Skin of body (tissue), 2 donors: ENCODE measurements around the gene LARP4B. TPM values are rescaled to one million over a fixed set of nuclear protein-coding genes. Genes with fewer than 3 reads are reported as not detected.
"Not testable (repeated sequence)": the region's sequence is repeated elsewhere in the genome, so short reads cannot be mapped to it uniquely, and the experiment has no call there.

Experiments
- DNase-seq: peaks from one replicate; lab custom pipeline; 2025; lab: John Stamatoyannopoulos, UW
- total RNA-seq: library from RNA; depleted of rRNA; stranded (reverse); fragments of >200 nt; gene quantifications from one replicate; pipeline ENCODE4 v1.2.3, GENCODE V29; 2014

The LARP4B gene
- total RNA-seq, 1 donor from 2014 or later, result 36.5 TPM

DNA sequence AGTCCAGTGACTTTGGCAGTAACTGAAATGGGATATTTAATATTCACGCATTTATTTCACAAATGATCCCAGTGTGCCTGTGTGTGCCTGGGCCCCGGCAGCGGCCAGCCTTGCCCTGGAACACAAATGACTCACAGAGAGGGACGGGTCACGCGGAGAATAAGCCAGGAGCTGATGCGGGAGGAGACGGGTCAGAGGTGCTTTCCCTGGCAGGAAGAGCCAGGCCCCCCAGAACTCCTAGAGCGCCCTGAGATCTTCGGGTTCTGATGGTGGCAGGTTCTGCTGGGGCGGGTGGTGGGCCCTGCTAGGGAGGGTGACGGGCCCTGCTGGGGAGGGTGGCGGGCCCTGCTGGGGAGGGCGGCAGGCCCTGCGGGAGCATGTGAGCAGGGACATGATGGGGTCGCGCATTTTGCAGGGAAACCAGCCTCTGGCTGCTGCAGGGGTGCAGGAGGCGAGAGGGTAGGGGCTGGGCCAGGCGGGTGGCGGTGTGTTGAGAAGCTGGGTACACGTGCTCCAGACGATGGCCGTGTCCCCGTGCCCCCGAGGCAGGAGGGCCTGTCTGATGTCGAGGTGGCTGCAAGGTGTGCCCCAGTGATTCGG lies 157.8 kb downstream of the LARP4B start:
- no peak for DNase-seq

DNA sequence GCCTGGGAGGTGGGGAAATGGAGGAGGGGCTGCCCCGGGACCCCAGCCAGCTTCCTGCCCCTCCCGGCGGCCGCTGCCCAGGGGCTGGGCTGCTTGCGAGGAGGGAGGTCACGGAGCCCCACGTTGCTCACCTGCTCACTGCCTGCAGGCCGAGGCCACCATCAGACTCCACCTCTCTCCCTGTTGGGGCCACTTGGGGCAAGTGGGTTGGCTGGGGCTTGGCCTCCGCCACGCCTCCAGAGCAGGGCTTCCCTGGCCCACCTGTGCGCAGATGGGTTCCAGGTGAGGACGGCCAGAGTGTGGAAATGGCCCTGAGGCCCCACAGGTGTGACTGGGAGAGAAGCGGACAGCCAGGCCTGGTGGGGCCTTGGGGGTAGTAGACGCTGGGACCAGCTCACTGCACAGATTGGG lies 159.3 kb downstream of the LARP4B start:
- no peak for DNase-seq

DNA sequence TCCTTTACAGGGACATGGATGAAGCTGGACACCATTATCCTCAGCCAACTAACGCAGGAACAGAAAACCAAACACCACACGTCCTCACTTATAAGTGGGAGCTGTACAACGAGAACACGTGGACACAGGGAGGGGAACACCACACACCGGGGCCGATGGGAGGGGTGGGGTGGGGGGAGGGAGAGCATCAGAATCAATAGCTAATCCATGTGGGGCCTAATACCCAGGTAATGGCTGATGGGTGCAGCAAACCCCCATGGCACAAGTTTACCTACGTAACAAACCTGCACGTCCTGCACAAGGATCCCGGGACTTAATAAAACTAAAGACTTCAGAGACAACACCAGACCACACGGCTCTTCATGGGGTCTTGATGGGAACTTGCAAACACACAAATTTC lies 159.9 kb downstream of the LARP4B start:
- DNase-seq, result no peak

DNA sequence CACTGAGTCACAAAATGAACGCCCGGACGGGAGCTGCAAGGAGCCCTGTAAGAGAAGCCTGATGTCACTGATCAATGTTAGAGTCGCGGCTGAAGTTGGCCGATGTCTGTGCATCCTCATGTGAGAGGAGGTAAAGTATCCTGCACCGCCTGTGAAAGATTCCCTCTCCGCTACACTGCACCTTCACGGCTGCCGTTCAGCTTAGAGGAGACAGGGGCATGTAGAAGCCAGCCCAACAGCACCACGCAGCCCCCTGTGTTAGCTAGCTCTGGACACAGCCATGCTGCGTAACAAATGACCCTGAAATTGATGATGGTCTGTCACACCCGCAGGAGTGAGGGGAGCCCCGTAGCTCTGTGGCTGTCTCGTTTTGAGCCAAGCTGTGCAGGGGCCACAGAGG lies 160.5 kb downstream of the LARP4B start:
- DNase-seq, result no peak

DNA sequence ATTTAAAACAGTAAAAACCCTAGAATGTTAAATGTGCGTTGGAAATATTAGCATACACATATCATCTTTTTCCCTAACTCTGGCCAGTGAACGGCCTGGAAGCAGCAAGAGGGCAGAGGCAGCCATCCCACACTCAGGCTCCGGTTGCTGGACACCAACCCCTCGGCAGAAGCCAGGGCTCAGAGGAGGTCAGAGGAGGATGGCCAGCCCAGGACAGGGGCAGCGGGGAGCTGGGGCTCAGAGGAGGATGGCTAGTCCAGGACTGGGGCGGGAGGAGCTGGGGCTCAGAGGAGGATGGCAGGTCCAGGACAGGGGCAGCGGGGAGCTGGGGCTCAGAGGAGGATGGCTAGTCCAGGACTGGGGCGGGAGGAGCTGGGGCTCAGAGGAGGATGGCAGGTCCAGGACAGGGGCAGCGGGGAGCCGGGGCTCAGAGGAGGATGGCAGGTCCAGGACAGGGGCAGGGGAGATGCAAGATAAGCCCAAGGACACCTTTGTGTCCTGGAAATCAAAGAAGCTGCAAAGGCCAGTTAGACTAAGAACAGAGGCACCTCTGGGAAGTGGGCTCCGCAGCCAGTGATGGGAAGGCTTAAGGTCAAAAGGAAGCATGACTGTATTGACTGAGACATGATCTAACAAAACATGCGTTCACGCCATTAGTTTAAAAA lies 161.3 kb downstream of the LARP4B start:
- not testable (repeated sequence) for DNase-seq

DNA sequence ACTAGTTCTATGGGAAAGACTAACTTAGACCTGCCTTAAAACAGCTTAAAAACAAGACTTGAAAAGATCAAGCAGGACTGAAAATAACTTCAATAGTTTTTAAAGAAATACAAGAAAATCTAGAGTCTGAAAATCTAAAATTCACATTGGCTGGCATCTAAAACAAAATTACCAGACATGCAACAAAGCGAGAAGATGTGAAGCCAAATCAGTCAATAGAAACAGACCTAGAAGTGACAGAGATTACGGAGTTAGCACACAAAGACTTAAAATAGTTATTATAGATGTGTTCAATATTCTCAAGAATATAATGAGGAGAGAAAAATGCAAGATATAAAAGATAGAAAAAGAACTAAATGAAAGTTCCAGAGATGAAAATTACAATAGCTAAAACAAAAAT lies 163.7 kb downstream of the LARP4B start:
- no peak for DNase-seq

DNA sequence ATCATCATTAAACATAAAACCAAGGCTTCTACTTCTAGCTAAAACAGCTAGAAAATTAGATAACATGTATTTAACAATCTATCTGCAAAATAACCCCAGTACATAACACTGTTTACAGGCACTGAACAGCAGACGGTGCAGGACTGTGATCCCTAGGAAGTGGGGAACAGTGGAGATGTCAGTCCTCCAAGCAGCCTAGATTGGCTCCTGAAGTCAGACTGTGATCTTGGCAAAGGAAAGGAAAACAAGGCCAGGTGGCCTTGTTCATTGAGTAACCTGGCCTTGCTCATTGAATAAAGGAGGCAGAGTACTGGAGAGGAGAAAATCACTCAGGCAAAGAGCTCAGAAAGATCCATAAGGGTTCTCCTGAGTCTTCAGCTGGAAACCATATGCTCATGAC lies 164.3 kb downstream of the LARP4B start:
- DNase-seq, result no peak

DNA sequence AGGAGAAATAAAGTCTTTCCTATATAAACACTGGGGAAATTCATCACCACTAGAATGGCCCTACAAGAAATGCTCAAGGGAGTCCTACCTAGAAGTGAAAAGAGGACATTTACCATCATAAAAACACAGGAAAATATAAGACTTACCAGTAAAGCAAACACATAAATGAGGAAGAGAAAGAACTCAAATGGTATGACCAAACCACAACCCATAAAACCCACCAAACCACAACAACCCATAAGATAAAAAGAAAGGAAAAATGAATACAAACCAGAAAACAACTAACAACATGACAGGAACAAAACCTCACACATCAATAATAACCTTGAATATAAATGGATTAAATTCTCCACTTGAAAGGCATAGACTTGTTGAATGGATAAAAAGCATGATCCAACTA lies 170.1 kb downstream of the LARP4B start:
- no peak for DNase-seq

DNA sequence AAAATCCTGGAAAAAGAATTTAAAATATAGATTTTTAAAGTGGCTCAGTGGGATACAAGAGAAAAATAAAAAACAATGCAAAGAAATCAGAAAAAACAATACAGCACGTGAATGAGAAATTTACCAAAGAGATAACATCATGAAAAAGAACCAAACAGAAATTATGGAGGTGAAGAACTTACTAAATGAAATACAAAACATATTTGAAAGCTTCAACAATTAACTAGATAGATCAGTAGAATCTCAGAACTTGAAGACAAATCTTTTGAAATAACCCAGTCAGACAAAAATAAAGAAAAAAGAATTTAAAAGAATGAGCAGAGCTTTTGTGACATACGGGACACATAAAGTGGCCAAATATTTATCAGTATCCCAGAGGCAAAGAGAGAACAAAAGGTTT lies 170.9 kb downstream of the LARP4B start:
- no peak for DNase-seq

DNA sequence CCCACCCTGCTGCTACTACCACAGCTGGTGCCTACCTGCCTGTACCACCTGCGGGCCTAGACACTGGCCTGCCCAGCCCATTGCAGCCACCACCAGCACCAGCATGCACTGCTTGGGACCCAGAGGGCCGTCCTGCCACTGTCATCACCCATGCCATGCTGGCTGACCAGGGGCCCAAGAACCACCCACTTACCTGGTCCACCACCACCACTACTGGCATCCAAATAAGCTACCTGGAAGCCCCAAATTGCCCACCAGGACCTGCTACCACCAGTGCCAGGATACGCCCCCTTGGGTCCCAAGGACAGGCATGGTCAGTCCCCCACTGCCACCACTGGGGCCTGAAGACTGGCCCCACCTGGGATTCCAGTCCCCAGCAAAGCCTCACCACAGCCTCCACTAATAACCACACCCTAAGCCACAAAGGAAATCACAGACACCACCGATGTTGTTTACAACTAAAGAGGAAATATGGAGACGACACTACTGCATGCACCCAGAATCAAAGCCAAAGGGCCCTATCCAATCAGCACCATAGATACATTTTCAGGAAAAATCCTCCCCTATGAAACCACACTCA lies 171.5 kb downstream of the LARP4B start:
- no peak for DNase-seq

Other genes starting within 250 kb of the LARP4B start
- 16.7 TPM for gene DIP2C, start 242.0 kb downstream of the LARP4B start, total RNA-seq
- 36.8 TPM for gene GTPBP4, start 56.7 kb upstream of the LARP4B start, total RNA-seq
- gene IDI2, start 94.2 kb upstream of the LARP4B start, total RNA-seq, result not detected
- 81.6 TPM for gene IDI1, start 117.4 kb upstream of the LARP4B start, total RNA-seq
- 8.3 TPM for gene WDR37, start 124.7 kb upstream of the LARP4B start, total RNA-seq